Tibial artery (tissue), 4 donors: ENCODE measurements around the gene MAGOH.
"Not testable (repeated sequence)": the region's sequence is repeated elsewhere in the genome, so short reads cannot be mapped to it uniquely, and the experiment has no call there.

Experiments used
- DNase-seq, 2 donors: peaks; one replicate each; pipeline ENCODE4 v3.0.0-alpha.2; 2019
- H3K27ac ChIP-seq, 2 donors: fragments of 200-600 bp; sonication (generic) in 1 of 2; 1 replicate in 1 of 2; 2 replicates in 1 of 2; pipeline ENCODE4 v1.5.1; 2018 to 2019; ENCODE audit warnings: mild to moderate bottlenecking in 1 of 2
- H3K27me3 ChIP-seq, 2 donors: fragments of 200-600 bp; sonication (generic) in 1 of 2; one replicate each; pipeline versions ENCODE4 v1.5.1 to v1.6.0; 2016 to 2019
- H3K36me3 ChIP-seq, 3 donors: fragments of 200-600 bp; sonication (generic) in 2 of 3; one replicate each; pipeline ENCODE4 v1.5.1; 2016 to 2019; ENCODE audit warnings: mild to moderate bottlenecking in 2 of 3
- H3K4me1 ChIP-seq, 4 donors: fragments of 200-600 bp; sonication (generic) in 2 of 4; 1 replicate in 3 of 4; 2 replicates in 1 of 4; pipeline ENCODE4 v1.5.1; 2016 to 2019
- H3K4me3 ChIP-seq, 2 donors: fragments of 200-600 bp; sonication (generic) in 1 of 2; 1 replicate in 1 of 2; 2 replicates in 1 of 2; pipeline ENCODE4 v1.5.1; 2018 to 2019; ENCODE audit warnings: mild to moderate bottlenecking in 2 of 2
- H3K9me3 ChIP-seq, 3 donors: fragments of 200-600 bp; sonication (generic) in 1 of 3; one replicate each; pipeline ENCODE4 v1.5.1; 2016 to 2019
- intact Hi-C: fragments of 100-400 bp; cut with DNase I; formaldehyde crosslinking; loops from one replicate; pipeline ENCODE4 v1.15.0; 2023; ENCODE audit warnings: low total_unique reads
- TF ChIP-seq, protein P1 (sequence below), 2 experiments: fragments of 200-600 bp in 1 of 2; fragments of 450-650 bp in 1 of 2; IDR thresholded peaks; one replicate each; pipeline ENCODE4 v1.5.1; 2017 to 2019; ENCODE audit warnings: antibody characterized with exemption in 2 of 2, mild to moderate bottlenecking in 1 of 2, moderate library complexity in 1 of 2

MAGOH gene

DNA sequence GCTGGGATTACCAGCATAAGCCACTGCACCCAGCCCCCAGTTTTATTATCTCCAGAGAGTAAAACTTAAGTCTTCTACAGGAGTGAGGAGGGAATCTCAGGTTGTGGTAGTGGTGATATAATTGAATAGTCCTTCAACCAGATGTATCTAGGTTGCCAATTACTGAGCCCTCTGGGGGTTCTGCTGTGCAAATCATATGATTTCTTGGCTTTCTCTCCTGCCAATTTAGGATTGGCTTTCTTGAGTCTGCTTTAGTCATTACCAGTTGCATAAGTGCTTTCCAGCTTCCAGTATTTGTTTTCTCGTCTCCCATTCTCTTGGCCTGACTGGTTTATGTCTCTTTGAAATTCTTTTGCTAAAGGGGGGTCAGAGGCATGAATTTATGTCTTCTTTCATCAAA is 30.6 kb downstream of the MAGOH start:
- Histone ChIP-seq H3K36me3 (peaks cover 67 to 94% (median 70%) of the 10 kb centered on the region in 3 donors), H3K4me3 (no peak overlapping the region), H3K9me3 (no peaks in the 10 kb centered on the region), H3K27me3 (no peaks in the 10 kb centered on the region), H3K4me1 (peaks cover 0 to 6% (median 0%) of the 10 kb centered on the region in 4 donors), H3K27ac (no peak overlapping the region)
- DNase-seq, result no peak
- intact Hi-C loops, result no loop called here
- TF ChIP-seq, protein P1, sequence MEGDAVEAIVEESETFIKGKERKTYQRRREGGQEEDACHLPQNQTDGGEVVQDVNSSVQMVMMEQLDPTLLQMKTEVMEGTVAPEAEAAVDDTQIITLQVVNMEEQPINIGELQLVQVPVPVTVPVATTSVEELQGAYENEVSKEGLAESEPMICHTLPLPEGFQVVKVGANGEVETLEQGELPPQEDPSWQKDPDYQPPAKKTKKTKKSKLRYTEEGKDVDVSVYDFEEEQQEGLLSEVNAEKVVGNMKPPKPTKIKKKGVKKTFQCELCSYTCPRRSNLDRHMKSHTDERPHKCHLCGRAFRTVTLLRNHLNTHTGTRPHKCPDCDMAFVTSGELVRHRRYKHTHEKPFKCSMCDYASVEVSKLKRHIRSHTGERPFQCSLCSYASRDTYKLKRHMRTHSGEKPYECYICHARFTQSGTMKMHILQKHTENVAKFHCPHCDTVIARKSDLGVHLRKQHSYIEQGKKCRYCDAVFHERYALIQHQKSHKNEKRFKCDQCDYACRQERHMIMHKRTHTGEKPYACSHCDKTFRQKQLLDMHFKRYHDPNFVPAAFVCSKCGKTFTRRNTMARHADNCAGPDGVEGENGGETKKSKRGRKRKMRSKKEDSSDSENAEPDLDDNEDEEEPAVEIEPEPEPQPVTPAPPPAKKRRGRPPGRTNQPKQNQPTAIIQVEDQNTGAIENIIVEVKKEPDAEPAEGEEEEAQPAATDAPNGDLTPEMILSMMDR (IDR thresholded peaks at IDR 0.05), result no peak

DNA sequence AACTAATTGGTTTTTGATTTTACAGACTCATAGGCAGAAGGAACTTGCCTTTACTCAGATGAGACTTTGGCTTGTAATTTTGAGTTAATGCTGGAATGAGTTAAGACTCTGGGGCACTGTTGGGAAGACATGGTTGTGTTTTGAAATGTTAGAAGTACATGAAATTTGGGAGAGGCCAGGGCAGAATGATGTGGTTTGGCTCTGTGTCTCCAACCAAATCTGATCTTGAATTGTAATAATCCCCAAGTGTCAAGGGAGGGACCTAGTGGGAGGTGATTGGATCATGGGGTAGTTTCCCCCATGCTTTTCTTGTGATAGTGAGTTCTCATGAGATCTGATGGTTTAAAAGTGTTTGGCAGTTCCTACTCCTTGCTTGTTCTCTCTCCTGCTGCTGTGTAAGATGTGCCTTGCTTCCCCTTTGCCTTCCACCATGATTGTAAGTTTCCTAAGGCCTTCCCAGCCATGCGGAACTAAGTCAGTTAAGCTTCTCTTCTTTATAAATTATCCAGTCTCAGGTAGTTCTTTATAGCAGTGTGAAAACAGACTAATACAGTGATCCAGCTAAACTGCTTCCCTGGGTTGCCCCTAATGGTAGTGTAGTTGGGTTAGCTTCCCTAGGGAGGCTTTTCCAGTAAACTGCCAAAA is 31.5 kb downstream of the MAGOH start:
- intact Hi-C loops, result no loop called here
- Histone ChIP-seq H3K27me3 (no peaks in the 10 kb centered on the region), H3K4me3 (no peak overlapping the region), H3K9me3 (no peaks in the 10 kb centered on the region), H3K4me1 (peaks cover 0 to 6% (median 0%) of the 10 kb centered on the region in 4 donors), H3K36me3 (peaks cover 68 to 94% (median 72%) of the 10 kb centered on the region in 3 donors), H3K27ac (no peak overlapping the region)
- DNase-seq, result no peak
- TF ChIP-seq, protein P1 (IDR thresholded peaks at IDR 0.05), result no peak

DNA sequence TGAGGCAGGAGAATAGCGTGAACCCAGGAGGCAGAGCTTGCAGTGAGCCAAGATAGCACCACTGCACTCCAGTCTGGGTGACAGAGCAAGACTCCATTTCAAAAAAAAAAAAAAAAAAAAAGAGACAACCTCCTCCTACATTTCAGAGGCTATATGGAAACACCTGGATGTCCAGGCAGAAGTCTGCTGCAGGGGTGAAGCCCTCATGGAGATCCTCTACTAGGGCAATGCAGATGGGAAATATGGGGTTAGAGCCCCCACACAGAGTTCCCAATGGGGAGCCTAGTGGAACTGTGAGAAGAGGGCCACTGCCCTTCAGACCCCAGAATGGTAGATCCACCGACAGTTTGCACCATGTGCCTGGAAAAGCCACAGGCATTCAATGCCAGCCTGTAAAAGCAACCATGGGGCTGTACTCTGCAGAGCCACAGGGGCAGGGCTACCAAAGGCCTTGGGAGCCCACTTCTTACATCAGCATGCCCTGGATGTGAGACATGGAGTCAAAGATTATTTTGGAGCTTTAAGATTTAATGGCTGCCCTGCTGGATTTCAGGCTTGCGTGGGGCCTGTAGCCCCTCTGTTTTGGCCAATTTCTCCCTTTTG is 32.1 kb downstream of the MAGOH start:
- H3K36me3 ChIP-seq, result peaks cover 66 to 92% (median 73%) of the 10 kb centered on the region in 3 donors
- DNase-seq, H3K9me3 ChIP-seq, H3K4me1 ChIP-seq, H3K27me3 ChIP-seq, H3K4me3 ChIP-seq, H3K27ac ChIP-seq, intact Hi-C loops: not testable (repeated sequence)

DNA sequence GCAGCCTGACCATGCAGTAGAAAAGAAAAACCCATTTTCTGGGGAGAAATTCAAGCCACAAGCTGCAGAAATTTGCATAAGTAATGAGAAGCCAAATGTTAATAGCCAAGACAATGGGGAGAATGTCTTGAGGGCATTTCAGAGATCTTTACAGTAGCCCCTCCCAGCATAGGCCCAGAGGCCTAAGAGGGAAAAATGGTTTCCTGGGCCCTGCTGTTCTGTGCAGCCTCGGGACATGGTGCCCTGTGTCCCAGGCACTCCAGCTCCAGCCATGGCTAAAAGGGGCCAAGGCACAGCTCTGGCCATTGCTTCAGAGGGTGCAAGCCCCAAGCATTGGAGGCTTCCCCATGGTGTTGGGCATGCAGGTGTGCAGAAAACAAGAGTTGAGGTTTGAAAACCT is 32.8 kb downstream of the MAGOH start:
- DNase-seq, H3K27me3 ChIP-seq, H3K27ac ChIP-seq, H3K4me1 ChIP-seq, H3K9me3 ChIP-seq, H3K4me3 ChIP-seq, intact Hi-C loops: not testable (repeated sequence)
- H3K36me3 ChIP-seq, result peaks cover 60 to 92% (median 71%) of the 10 kb centered on the region in 3 donors

DNA sequence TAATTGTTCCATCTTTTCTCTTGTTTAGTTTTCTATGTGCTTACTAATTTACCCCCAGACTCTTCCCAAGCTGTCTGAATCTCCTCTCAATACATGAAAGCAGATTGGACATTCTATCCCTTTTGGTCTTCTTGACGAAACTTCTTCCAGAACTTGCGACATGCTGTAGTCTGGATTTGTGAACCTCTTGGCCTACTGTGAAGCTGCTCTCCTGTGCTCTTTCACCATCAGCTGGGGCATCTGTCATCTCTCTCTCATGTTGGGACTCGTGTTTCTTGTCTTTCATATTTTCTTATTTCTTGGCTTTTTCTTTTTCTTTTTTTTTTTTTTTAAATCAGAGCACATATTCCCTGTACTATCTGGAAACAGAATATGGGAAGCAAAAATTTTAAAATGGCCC is 34.9 kb downstream of the MAGOH start:
- Histone ChIP-seq H3K4me1 (peaks cover 0 to 17% (median 8%) of the 10 kb centered on the region in 4 donors), H3K27ac (no peak overlapping the region), H3K36me3 (peaks cover 51 to 71% (median 53%) of the 10 kb centered on the region in 3 donors), H3K27me3 (no peaks in the 10 kb centered on the region), H3K9me3 (no peaks in the 10 kb centered on the region), H3K4me3 (no peak overlapping the region)
- TF ChIP-seq, protein P1 (IDR thresholded peaks at IDR 0.05), result no peak
- DNase-seq, result no peak
- intact Hi-C loops, result no loop called here

DNA sequence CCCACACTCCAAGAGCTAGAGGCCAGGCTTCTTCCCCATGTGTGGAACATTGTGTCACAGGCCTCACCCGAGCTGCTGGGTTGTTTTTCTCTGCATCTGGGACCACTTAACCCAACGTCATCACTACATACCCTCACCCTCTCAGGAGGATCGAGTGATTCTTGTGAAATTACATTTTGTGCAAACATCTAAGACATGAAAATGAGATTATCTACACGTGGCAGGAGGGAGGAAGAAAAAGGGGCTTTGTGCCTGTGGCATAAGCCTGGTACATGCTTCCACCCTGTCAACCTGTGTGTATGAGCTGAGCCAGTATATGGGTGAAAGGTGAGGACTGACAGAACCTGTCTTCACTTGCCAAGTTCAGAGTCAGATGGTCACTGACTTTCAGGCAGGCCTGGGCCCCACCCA is 40.1 kb downstream of the MAGOH start:
- no peak for DNase-seq
- H3K9me3 ChIP-seq, result no peaks in the 10 kb centered on the region
- intact Hi-C loops, result loop anchor here (10.0 kb wide), 1 partner anchor 273 kb away; the partner anchor contains the start of genes ECHDC2 and SCP2
- TF ChIP-seq, protein P1 (IDR thresholded peaks at IDR 0.05), result no peak
- H3K36me3 ChIP-seq, result peaks cover 14 to 25% (median 24%) of the 10 kb centered on the region in 3 donors
- H3K27ac ChIP-seq, result peak overlapping the region; percentile 97 to 99
- H3K4me3 ChIP-seq, result peak overlapping the region in 1 of 2 donors; percentile 93
- no peaks in the 10 kb centered on the region for H3K27me3 ChIP-seq
- H3K4me1 ChIP-seq, result peaks cover 0 to 39% (median 29%) of the 10 kb centered on the region in 4 donors
